Mucosa of descending colon (tissue), 3 donors: ENCODE results near the gene INSIG1. TPM values are rescaled to one million over a fixed set of nuclear protein-coding genes. Genes with fewer than 3 reads are reported as not detected.

Experiments used
- ATAC-seq: fragments of 200-7000 bp; cut with Tn5 transposase; one replicate; pipeline ENCODE4 v1.9.1; 2020; ENCODE audit warnings: mild to moderate bottlenecking, moderate library complexity
- DNase-seq, 3 donors: peaks; one replicate each; pipeline ENCODE4 v3.0.0-alpha.2; 2020
- H3K36me3 ChIP-seq: fragments of 200-600 bp; one replicate; pipeline ENCODE4 v1.8.0; 2021; ENCODE audit warnings: low read depth, mild to moderate bottlenecking
- H3K4me1 ChIP-seq: fragments of 200-600 bp; one replicate; pipeline ENCODE4 v1.8.0; 2021; ENCODE audit warnings: low read depth, mild to moderate bottlenecking
- H3K4me3 ChIP-seq: fragments of 200-600 bp; one replicate; pipeline ENCODE4 v1.8.0; 2021; ENCODE audit warnings: mild to moderate bottlenecking
- H3K9me3 ChIP-seq: fragments of 200-600 bp; one replicate; pipeline ENCODE4 v1.8.0; 2021; ENCODE audit warnings: mild to moderate bottlenecking
- intact Hi-C, 2 donors: fragments of 100-400 bp; cut with DNase I in 1 of 2; cut with micrococcal nuclease in 1 of 2; formaldehyde crosslinking; loops; one replicate each; pipeline versions ENCODE4 v1.11.0 to v1.11.1; 2022; cut with DNase I, micrococcal nuclease
- total RNA-seq, 3 donors: library from RNA; stranded (reverse); fragmentation: NEBNext Ultra II Directional in 2 of 3; extraction: Animal tissue kit (Norgen Biotek cat#: 25700) in 2 of 3; gene quantifications; one replicate each; pipeline versions ENCODE4 v1.2.1 to v1.2.4, GENCODE V29; 2021 to 2023
- TF ChIP-seq, protein P1 (sequence below): fragments of 200-600 bp; IDR thresholded peaks from one replicate; pipeline ENCODE4 v1.8.0; 2022; ENCODE audit warnings: antibody characterized with exemption, mild to moderate bottlenecking
- donor health status: DM: no; HTN: no; CAD: no; lungs with moderate emphysema.
- donor health status: DM: no; HTN: no; CAD: no.
- donor health status: DM: no; HTN: yes; CAD: no.

INSIG1 gene
- total RNA-seq, 3 donors from 2014 or later = 40.1 to 85.1 (median 83.2) TPM

DNA sequence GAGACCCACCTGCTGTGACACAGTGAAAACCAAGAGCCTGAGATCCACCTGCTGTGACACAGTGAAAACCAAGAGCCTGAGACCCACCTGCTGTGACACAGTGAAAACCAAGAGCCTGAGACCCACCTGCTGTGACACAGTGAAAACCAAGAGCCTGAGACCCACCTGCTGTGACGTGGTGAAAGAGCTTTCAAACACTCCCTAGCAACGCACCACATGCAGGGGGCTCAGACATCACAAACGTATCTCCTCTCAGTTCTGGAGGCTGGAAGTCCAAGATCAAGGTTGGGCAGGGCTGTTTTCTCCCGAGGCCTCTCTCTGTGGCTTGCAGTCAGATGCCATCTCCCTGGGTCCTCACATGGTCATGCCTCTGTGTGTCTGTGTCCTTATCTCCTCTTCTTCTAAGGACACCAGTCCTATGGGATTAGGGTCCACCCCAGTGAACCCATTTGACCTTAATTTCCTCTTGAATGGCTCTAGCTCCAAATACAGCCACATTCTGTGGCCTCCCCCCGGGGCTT lies 43.8 kb downstream of the INSIG1 start:
- H3K9me3 ChIP-seq = no peaks in the 10 kb centered on the region
- ATAC-seq (no peak), DNase-seq (no peak)
- no peaks in the 10 kb centered on the region for H3K4me1 ChIP-seq
- H3K36me3 ChIP-seq = no peaks in the 10 kb centered on the region
- TF ChIP-seq, protein P1, sequence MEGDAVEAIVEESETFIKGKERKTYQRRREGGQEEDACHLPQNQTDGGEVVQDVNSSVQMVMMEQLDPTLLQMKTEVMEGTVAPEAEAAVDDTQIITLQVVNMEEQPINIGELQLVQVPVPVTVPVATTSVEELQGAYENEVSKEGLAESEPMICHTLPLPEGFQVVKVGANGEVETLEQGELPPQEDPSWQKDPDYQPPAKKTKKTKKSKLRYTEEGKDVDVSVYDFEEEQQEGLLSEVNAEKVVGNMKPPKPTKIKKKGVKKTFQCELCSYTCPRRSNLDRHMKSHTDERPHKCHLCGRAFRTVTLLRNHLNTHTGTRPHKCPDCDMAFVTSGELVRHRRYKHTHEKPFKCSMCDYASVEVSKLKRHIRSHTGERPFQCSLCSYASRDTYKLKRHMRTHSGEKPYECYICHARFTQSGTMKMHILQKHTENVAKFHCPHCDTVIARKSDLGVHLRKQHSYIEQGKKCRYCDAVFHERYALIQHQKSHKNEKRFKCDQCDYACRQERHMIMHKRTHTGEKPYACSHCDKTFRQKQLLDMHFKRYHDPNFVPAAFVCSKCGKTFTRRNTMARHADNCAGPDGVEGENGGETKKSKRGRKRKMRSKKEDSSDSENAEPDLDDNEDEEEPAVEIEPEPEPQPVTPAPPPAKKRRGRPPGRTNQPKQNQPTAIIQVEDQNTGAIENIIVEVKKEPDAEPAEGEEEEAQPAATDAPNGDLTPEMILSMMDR = no peak
- intact Hi-C loops = loop anchor here (10.0 kb wide), 1 partner anchor 417 kb away; no protein-coding TSS in a partner anchor
- H3K4me3 ChIP-seq = no peak overlapping the region

DNA sequence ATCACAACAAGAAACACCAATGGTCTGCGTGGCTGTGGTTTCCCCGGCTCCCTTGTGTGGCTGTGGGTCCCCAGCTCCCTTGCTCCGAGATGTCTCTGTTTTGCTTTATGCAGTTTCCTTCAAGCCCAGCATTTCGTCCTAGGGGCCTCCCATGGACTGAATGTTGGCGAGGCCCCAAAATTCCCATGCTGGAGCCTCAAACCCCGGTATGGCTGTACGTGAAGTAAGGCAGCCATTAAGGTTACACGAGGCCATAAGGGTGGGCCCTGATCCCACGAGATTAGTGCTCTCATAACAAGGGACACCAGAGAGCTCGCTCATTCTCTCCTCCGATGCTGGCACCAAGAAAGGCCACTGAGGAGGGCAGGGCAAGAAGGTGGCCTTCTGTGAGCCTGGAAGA lies 44.6 kb downstream of the INSIG1 start:
- no peak for ATAC-seq
- no peaks in the 10 kb centered on the region for H3K4me1 ChIP-seq
- TF ChIP-seq, protein P1 = no peak
- no peaks in the 10 kb centered on the region for H3K9me3 ChIP-seq
- H3K36me3 ChIP-seq = no peaks in the 10 kb centered on the region
- H3K4me3 ChIP-seq = no peak overlapping the region
- intact Hi-C loops = loop anchor here (2.0 to 10.0 kb wide), 2 partner anchors 152 to 418 kb away; no protein-coding TSS in a partner anchor
- no peak for DNase-seq

DNA sequence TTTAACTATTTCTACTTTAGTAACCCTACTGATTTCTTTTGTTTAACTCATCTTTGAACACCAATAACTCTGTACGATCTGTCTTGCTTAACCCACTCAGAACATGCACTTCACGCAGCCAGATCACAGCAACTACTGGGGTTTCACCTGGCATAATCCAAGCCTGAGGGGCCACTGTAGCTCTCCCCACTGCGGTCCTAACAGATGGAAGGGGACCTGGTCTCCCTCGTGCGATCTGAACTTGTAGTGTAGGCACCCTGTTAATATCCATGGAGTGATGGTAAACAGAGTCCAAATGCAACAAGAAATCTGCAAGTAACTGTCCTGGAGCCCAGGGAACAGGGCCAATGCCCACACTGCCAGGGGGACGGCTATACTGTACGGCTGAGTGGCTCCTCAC lies 45.5 kb downstream of the INSIG1 start:
- H3K4me1 ChIP-seq = no peaks in the 10 kb centered on the region
- no peaks in the 10 kb centered on the region for H3K36me3 ChIP-seq
- no peaks in the 10 kb centered on the region for H3K9me3 ChIP-seq
- intact Hi-C loops = loop anchor here (2.0 to 10.0 kb wide), 2 partner anchors 152 to 418 kb away; no protein-coding TSS in a partner anchor
- H3K4me3 ChIP-seq = no peak overlapping the region
- ATAC-seq (no peak), DNase-seq (no peak)
- TF ChIP-seq, protein P1 = no peak

DNA sequence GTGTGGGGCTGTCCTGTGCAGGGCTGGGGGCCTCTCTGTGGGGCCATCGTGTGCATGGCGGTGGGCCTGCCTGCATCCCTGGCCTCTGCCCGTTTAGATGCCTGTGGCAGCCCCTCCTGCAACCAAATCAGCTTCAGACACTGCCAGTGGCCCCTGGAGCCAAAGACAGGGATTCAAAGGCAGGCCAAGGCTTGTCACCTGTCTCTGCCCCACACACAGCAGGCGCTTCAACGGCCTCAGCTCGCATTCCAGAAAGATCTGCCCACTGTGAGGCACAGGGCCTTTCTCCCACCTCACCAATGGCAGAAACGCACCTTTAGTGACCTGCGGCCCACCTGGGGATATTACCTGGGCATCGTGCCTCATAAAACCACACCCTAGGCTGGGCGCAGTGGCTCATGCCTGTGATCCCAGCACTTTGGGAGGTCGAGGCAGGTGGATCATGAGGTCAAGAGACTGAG lies 46.0 kb downstream of the INSIG1 start:
- no peaks in the 10 kb centered on the region for H3K36me3 ChIP-seq
- intact Hi-C loops = loop anchor here (2.0 to 10.0 kb wide), 2 partner anchors 153 to 419 kb away; no protein-coding TSS in a partner anchor
- DNase-seq (no peak), ATAC-seq (no peak)
- TF ChIP-seq, protein P1 = no peak
- H3K9me3 ChIP-seq = no peaks in the 10 kb centered on the region
- H3K4me1 ChIP-seq = no peaks in the 10 kb centered on the region
- H3K4me3 ChIP-seq = no peak overlapping the region

DNA sequence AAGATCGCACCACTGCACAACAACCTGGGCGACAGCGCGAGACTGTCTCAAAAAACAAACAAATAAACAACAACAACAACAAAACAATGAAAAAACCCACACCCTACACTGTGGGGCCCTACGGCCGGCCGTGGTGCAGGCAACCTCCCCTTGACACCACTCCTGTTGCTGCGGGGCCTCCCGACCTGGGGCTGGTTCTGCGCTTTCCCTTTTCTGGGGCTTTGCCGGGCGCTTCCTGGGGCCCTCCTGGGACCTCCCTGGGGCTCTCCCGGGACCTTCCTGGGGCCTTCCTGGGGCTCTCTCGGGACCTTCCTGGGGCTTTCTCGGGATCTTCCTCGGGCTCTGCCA lies 46.6 kb downstream of the INSIG1 start:
- Histone ChIP-seq H3K4me1 (no peaks in the 10 kb centered on the region), H3K4me3 (no peak overlapping the region), H3K9me3 (no peaks in the 10 kb centered on the region), H3K36me3 (no peaks in the 10 kb centered on the region)
- intact Hi-C loops = loop anchor here (10.0 kb wide), 1 partner anchor 419 kb away; no protein-coding TSS in a partner anchor
- TF ChIP-seq, protein P1 = no peak
- no peak for DNase-seq
- ATAC-seq = no peak
